K562 (cell line): ENCODE measurements around the gene NUCB2. TPM values are rescaled to one million over a fixed set of nuclear protein-coding genes. Genes with fewer than 3 reads are reported as not detected.
A peak's percentile ranks its signal among the peaks of the same experiment; 100 is the strongest.

Experiments
- CCNT2 ChIP-seq: IDR thresholded peaks from 2 replicates; pipeline ENCODE4 v1.6.1; 2011; ENCODE audit warnings: borderline replicate concordance, low read depth, mild to moderate bottlenecking, moderate library complexity, mixed read lengths, low read length; ENCODE audit not compliant: insufficient read length; ENCODE audit errors: extremely low read depth
- CHD2 ChIP-seq: IDR thresholded peaks from 2 replicates; pipeline ENCODE4 v1.6.1; 2011; ENCODE audit warnings: low read depth, low read length
- HMG20B ChIP-seq: fragments of 250-450 bp; sonication (Bioruptor Pico); IDR thresholded peaks from 2 replicates; pipeline ENCODE4 v1.5.0; 2021; ENCODE audit warnings: mild to moderate bottlenecking
- KLF6 ChIP-seq: fragments of 250-450 bp; sonication (Bioruptor Pico); IDR thresholded peaks from 2 replicates; pipeline ENCODE4 v1.4.0; 2020; ENCODE audit warnings: mild to moderate bottlenecking, moderate library complexity, borderline replicate concordance
- LEF1 ChIP-seq: fragments of 450-650 bp; IDR thresholded peaks from 2 replicates; pipeline ENCODE4 v1.6.1; 2016; ENCODE audit warnings: mild to moderate bottlenecking
- NEUROD1 ChIP-seq: fragments of 150-350 bp; IDR thresholded peaks from 2 replicates; pipeline ENCODE4 v1.6.1; 2014; ENCODE audit warnings: borderline replicate concordance, low read length, low read depth; ENCODE audit not compliant: partially characterized antibody
- NR4A1 ChIP-seq, 2 experiments: fragments of 250-450 bp in 1 of 2; fragments of 450-650 bp in 1 of 2; sonication (Bioruptor Pico) in 1 of 2; IDR thresholded peaks; 2 replicates each; pipeline versions ENCODE4 v1.4.0 to v1.6.1; 2016 to 2020; ENCODE audit warnings: mild to moderate bottlenecking in 2 of 2, missing compliant biosample characterization in 1 of 2, missing genetic modification characterization in 1 of 2, moderate library complexity in 1 of 2
- NRF1 ChIP-seq, 2 experiments: fragments of 450-650 bp; IDR thresholded peaks in 1 of 2; conservative IDR thresholded peaks in 1 of 2; 2 replicates each; pipeline ENCODE4 v1.6.1; 2014; ENCODE audit warnings: mild to moderate bottlenecking in 2 of 2
- PPARD ChIP-seq: fragments of 250-450 bp; sonication (Bioruptor Pico); IDR thresholded peaks from 2 replicates; pipeline ENCODE4 v1.8.0; 2022; ENCODE audit warnings: inconsistent platforms, mild to moderate bottlenecking, moderate library complexity
- RBBP5 ChIP-seq: fragments of 200-600 bp; sonication (generic); IDR thresholded peaks from 2 replicates; pipeline ENCODE4 v1.6.1; 2012; ENCODE audit warnings: borderline replicate concordance, mild to moderate bottlenecking, low read length, control low read depth, inconsistent platforms; ENCODE audit not compliant: insufficient read depth, poor library complexity, severe bottlenecking
- RNF2 ChIP-seq: sonication (generic); IDR thresholded peaks from 2 replicates; pipeline ENCODE4 v1.6.1; 2016
- SOX6 ChIP-seq: fragments of 450-650 bp; IDR thresholded peaks from 2 replicates; pipeline ENCODE4 v1.6.1; 2014; ENCODE audit warnings: mild to moderate bottlenecking
- ZNF445 ChIP-seq: fragments of 250-450 bp; sonication (Bioruptor Pico); IDR thresholded peaks from 2 replicates; pipeline ENCODE4 v1.4.0; 2020; ENCODE audit warnings: low read depth, mild to moderate bottlenecking, moderate library complexity
- ZSCAN29 ChIP-seq: fragments of 450-650 bp; IDR thresholded peaks from 2 replicates; pipeline ENCODE4 v1.6.1; 2017
- polyA plus RNA-seq, 8 experiments: library from polyadenylated mRNA; depleted of rRNA in 4 of 8; stranded (reverse) in 5 of 8; unstranded in 3 of 8; fragments of >200 nt; fragmentation: Nextera tagmentation in 2 of 8; fragmentation: Illumina TruSeq in 1 of 8; extraction: Ambion mirVana in 2 of 8; extraction: Trizol in 1 of 8; gene quantifications; 2 replicates each; pipeline versions ENCODE4 v1.2.1 to v1.2.3, GENCODE V29; 2011 to 2014; ENCODE audit warnings: inconsistent platforms in 1 of 8, missing spikeins in 1 of 8
- total RNA-seq, 7 experiments: library from RNA; depleted of rRNA in 6 of 7; stranded (reverse); fragments of >200 nt in 6 of 7; fragmentation: Illumina TruSeq in 2 of 7; extraction: Trizol in 2 of 7; gene quantifications; 2 replicates each; pipeline versions ENCODE4 v1.2.1 to v1.2.3, GENCODE V29; 2011 to 2021; ENCODE audit warnings: low replicate concordance in 1 of 7
- TF ChIP-seq, protein P1 (sequence below): fragments of 450-650 bp; formaldehyde crosslinking; IDR thresholded peaks from 2 replicates; pipeline ENCODE4 v1.4.0; 2020; ENCODE audit warnings: mild to moderate bottlenecking, moderate library complexity
- TF ChIP-seq, protein P2 (sequence below): fragments of 450-650 bp; formaldehyde crosslinking; IDR thresholded peaks from 2 replicates; pipeline ENCODE4 v1.4.0; 2022; ENCODE audit warnings: missing genetic modification characterization
- TF ChIP-seq, protein P3 (sequence below): fragments of 450-650 bp; formaldehyde crosslinking; IDR thresholded peaks from 2 replicates; pipeline ENCODE4 v1.4.0; 2020; ENCODE audit warnings: mild to moderate bottlenecking, moderate library complexity

NUCB2 gene
- total and polyA plus RNA-seq, 9 of the 15 experiments (the other 6 are each of a cell fraction or from before 2014, with no cell fraction given): 54.0 to 108 (median 84.6) TPM

DNA sequence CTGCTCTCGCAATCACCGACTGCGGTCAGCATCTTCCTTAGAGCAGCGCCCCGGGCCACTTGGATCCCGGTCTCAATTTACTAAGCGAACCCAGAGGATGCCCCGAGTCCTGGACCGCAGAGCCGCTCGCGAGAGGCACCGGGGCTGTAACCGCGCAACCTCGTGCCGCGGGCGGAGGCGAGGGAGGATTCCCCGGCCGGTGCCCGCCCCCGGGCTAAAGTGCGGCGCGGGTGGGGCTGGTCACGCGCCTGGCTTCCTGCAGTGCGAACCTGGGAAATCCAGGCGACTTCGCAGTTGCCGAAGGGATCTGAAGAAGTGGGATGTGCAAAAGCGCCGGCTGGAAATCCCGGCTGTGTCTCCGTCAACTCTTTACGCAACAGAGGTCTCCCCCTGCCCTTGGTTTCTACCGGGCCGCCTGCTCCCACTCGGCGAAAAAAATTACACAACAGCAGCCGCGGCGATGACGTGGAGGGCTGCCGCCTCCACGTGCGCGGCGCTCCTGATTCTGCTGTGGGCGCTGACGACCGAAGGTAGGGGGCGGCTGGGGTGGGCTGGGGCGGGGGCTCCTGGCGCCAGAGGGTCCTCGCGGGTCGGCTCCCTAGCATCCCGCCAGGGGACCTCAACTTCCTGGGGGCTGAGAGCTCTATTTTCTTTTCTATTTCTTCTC, 75.1 kb downstream of the NUCB2 start, which contains the start of gene NCR3LG1 (continued):
- TF ChIP-seq, protein P1, sequence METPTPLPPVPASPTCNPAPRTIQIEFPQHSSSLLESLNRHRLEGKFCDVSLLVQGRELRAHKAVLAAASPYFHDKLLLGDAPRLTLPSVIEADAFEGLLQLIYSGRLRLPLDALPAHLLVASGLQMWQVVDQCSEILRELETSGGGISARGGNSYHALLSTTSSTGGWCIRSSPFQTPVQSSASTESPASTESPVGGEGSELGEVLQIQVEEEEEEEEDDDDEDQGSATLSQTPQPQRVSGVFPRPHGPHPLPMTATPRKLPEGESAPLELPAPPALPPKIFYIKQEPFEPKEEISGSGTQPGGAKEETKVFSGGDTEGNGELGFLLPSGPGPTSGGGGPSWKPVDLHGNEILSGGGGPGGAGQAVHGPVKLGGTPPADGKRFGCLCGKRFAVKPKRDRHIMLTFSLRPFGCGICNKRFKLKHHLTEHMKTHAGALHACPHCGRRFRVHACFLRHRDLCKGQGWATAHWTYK (CRISPR knock-in tag): 0 out of 2 replicates have a peak, but pooled peaks have one; percentile 42
- TF ChIP-seq ZNF445 (CRISPR knock-in tag) (no peak), NRF1 (conservative IDR thresholded peaks at IDR 0.05 in 1 of 2, IDR thresholded peaks at IDR 0.05 in 1 of 2) (peak; percentile 71 to 72), CCNT2 (peak; percentile 82), RBBP5 (peak; percentile 45), PPARD (no peak), RNF2 (peak; percentile 64; the same call in 1 of the 2 replicates), LEF1 (peak; percentile 46; the same call in 1 of the 2 replicates), NR4A1 (CRISPR knock-in tag; IDR thresholded peaks at IDR 0.05) (no peak), NR4A1 (tag; IDR thresholded peaks at IDR 0.05) (peak; percentile 32; the same call in 1 of the 2 replicates), HMG20B (CRISPR knock-in tag) (no peak), CHD2 (peak; percentile 92), ZSCAN29 (no peak), NEUROD1 (no peak), KLF6 (CRISPR knock-in tag) (no peak), SOX6 (peak; percentile 39; the same call in 1 of the 2 replicates)
- TF ChIP-seq, protein P2, sequence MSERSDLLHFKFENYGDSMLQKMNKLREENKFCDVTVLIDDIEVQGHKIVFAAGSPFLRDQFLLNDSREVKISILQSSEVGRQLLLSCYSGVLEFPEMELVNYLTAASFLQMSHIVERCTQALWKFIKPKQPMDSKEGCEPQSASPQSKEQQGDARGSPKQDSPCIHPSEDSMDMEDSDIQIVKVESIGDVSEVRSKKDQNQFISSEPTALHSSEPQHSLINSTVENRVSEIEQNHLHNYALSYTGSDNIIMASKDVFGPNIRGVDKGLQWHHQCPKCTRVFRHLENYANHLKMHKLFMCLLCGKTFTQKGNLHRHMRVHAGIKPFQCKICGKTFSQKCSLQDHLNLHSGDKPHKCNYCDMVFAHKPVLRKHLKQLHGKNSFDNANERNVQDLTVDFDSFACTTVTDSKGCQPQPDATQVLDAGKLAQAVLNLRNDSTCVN (CRISPR knock-in tag): no peak
- TF ChIP-seq, protein P3, sequence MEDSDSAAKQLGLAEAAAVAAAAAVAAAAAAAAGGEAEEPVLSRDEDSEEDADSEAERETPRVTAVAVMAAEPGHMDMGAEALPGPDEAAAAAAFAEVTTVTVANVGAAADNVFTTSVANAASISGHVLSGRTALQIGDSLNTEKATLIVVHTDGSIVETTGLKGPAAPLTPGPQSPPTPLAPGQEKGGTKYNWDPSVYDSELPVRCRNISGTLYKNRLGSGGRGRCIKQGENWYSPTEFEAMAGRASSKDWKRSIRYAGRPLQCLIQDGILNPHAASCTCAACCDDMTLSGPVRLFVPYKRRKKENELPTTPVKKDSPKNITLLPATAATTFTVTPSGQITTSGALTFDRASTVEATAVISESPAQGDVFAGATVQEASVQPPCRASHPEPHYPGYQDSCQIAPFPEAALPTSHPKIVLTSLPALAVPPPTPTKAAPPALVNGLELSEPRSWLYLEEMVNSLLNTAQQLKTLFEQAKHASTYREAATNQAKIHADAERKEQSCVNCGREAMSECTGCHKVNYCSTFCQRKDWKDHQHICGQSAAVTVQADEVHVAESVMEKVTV (CRISPR knock-in tag): no peak
